AG10803 (cell line): Measurements from ENCODE around the gene SEMA4D.
A peak's percentile ranks its signal among the peaks of the same experiment; 100 is the strongest.

Experiments
- DNase-seq: peaks from one replicate; pipeline ENCODE4 v3.0.0; 2010; ENCODE audit warnings: low read depth
- H3K4me3 ChIP-seq: 2 replicates; pipeline ENCODE4 v1.5.1; 2011; ENCODE audit warnings: mild to moderate bottlenecking, low read length, control low read depth
- CTCF ChIP-seq: conservative IDR thresholded peaks from 2 replicates; pipeline ENCODE4 v1.5.1; 2011; ENCODE audit warnings: mild to moderate bottlenecking, low read length, control low read depth, inconsistent platforms

SEMA4D gene

GRCh38 chr9:89330513-89330912 lies 167.4 kb downstream of the SEMA4D start:
- no peak overlapping the region for H3K4me3 ChIP-seq
- TF ChIP-seq CTCF = no peak
- DNase-seq = no peak

GRCh38 chr9:89329917-89330316 lies 168.0 kb downstream of the SEMA4D start:
- DNase-seq = no peak
- no peak overlapping the region for H3K4me3 ChIP-seq
- TF ChIP-seq CTCF = no peak

- no peak for DNase-seq
- no peak for TF ChIP-seq CTCF
- no peak overlapping the region for H3K4me3 ChIP-seq
These were observed 169.8 kb downstream of the SEMA4D start for GRCh38 chr9:89328064-89328463.

- TF ChIP-seq CTCF = no peak
- no peak for DNase-seq
- H3K4me3 ChIP-seq = no peak overlapping the region
These were observed 172.2 kb downstream of the SEMA4D start for GRCh38 chr9:89325733-89326132.

- DNase-seq = peak; percentile 59
- no peak for TF ChIP-seq CTCF
- no peak overlapping the region for H3K4me3 ChIP-seq
These were observed 174.5 kb downstream of the SEMA4D start for GRCh38 chr9:89323390-89323789.

- no peak for TF ChIP-seq CTCF
- no peak for DNase-seq
- H3K4me3 ChIP-seq = peak overlapping the region; percentile 83
These were observed 178.7 kb downstream of the SEMA4D start for GRCh38 chr9:89319015-89319905.

GRCh38 chr9:89318123-89319014 lies 179.5 kb downstream of the SEMA4D start, which contains the start of gene SECISBP2:
TSS of gene SECISBP2 (plus strand) at chr9:89318500. CDS start at chr9:89318577, 77 bp downstream.
- DNase-seq = peak; percentile 98
- TF ChIP-seq CTCF = peak; percentile 77
- H3K4me3 ChIP-seq = peak within 1 kb of the TSS; percentile 83
